T-helper 2 cell (primary cell): ENCODE data around the gene DTX2.
"Not testable (repeated sequence)": the region's sequence is repeated elsewhere in the genome, so short reads cannot be mapped to it uniquely, and the experiment has no call there.

Source experiments
- DNase-seq, 5 experiments: peaks; one replicate each; pipeline versions ENCODE4 v3.0.0 to v3.0.0-alpha.2; 2012 to 2022

The DTX2 gene

DNA sequence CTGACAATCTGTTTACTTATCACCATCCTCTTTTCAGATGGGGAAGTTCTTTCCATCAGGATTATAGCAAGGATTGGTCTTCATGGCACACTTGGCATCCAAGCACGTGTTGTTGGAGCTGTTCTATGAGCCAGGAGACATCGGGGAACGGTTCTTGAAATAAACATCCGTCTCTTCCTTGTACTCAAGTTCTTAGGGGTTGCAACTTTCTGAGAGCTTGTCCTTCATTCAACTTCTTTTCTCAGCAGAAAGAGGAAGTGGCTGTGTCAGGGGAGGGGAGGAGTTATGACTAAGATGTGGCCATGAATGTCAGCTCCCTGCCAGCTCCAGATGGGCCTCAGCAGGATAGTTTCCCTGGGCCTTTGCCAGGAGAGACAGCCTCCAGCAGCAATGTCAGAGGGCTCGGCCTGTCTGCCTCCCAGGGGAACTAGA, 15.9 kb upstream of the DTX2 start:
- peak in 1 of 5 experiments; percentile 50 for DNase-seq

DNA sequence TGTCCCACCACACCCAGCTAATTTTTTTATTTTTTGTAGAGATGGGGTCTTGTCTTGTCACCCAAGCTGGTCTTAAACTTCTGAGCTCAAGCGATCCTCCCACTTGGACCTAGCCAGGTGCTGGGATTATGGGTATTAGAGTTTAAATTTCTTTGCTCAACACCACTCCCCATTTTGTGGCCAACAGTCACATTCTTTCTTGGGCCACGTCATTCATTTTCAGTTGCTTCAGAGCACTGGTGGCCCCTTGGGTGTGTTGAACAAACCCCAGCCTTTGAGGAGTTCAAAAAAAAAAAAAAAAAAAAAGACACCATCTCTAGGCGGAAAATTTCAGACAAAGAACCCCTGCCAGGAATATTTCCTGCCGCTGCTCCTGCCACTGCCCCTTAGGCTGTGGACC, 4.5 kb upstream of the DTX2 start:
- not testable (repeated sequence) for DNase-seq

DNA sequence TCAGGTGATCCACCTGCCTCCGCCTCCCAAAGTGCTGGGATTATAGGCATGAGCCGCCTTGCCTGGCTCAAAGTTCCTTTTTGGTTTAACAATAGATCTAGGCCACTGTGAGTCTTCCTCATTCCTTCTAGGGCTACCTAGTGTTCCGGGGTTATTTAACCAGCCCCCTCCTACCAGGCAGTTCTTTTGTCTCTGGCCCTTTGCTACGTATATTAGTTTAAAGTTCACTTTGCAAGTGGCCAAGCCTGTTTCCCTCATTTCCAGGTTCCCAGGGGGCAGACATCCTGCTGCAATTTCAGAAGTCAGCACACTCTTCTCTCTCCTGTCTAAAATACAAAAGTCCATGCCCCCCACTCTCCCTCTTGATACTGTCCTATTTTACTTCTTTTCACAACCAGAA, 3.0 kb upstream of the DTX2 start:
- not testable (repeated sequence) for DNase-seq

DNA sequence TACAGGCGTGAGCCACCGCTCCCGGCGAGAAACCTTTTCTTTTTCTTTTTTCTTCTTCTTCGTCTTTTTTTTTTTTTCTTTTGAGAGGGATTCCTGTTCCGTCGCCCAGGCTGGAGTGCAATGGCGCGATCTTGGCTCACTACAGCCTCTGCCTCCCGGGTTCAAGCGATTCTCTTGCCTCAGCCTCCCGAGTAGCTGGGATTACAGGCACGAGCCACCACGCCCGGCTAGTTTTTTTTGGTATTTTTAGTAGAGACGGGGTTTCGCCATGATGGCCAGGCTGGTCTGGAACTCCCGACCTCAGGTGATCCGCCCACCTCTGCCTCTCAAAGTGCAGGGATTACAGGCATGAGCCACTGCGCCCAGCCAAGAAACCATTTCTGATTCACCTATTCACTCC, 742 bp upstream of the DTX2 start:
- DNase-seq, result not testable (repeated sequence)

GRCh38 chr7:76462271-76462882, 868 bp downstream of the DTX2 start:
- not testable (repeated sequence) for DNase-seq

DNA sequence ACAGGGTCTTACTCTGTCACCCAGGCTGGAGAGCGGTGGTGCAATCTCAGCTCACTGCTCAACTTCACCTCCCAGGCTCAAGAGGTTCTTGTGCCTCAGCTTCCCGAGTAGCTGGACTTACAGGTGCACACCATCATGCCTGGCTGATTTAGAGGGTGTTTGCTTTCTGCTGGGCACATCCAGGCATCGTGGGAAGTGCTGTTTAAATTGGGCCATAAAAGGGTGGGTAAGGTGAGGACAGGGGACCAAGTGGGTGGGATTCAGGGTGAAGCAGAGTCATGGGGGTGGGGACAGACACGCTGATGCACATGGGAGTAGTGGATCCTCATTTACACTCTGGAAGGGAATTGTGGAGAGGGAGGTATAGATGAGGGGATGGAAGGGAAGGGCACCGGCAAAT, 3.5 kb downstream of the DTX2 start:
- DNase-seq, result not testable (repeated sequence)

DNA sequence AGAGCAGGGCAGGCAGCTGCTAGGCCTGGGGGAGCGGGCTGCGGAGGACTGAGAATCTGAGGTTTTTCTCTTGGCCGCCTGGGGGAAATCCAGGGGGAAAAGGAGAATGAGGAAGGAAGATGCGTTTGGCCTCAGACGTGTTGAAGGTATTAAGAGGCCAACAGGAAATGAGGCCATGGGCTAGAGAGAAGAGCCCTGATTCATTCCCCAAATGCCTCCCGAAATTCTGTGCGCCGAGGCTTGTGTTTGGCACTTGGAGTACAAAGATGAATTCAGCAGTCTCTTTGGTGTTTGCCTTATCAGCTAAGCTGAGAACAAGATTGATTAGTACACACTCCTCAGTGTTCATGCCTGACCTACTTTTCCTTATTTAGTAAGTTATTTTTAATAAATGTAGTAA, 4.4 kb downstream of the DTX2 start:
- DNase-seq, result not testable (repeated sequence)

GRCh38 chr7:76467743-76468404, 6.4 kb downstream of the DTX2 start:
- DNase-seq, result not testable (repeated sequence)

DNA sequence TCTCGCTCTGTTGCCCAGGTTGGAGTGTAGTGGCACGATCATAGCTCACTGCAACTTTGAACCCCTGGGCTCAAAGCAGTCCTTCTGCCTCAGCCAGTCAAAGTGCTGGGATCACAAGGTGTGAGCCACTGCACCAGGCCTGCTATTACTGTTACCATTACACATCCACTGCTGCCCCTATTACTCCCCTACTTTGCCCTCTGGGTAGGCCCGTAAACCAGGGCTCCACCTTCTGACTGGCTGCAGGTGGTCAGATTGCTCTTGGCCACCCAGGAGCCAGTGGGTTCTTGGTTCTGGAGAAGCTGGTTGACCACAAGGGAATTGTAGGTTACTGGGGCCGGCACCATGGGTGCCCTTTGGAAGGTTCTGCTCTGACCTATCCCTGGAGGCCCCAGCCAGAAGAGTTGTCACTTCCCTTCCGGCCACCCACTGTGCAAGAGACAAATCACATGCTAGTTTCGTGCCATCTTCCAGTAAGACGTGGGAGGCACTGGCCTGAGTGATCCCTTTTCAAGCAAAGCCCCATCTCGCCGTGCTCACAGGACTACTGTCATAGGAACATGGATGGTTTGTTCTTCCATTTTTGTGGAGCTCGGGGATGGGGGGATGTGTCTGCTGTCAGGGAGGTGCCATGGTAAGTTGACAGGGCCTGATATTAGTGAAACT, 10.2 kb downstream of the DTX2 start:
- not testable (repeated sequence) for DNase-seq

GRCh38 chr7:76473097-76473496, 11.6 kb downstream of the DTX2 start:
- DNase-seq, result not testable (repeated sequence)

DNA sequence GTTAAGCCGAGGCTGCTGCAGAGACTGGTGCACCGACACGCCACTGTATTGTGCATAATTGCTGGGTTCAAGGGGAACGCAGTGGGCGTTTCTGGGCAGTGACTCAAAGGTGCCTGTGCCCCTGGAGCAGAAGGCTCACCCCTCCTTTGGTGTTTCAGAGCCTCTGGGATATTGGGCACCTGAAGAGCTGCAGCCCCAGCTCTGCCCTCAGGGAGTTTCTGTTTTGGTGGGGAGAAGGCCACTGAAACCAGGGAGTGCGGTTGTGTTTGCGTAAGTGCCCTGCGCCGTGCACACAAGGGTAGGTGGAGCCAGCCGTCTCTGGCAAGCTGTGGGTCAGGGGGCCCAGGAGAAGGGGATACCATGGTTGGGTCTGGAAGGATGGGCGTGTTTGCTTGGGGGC, 14.8 kb downstream of the DTX2 start:
- DNase-seq, result not testable (repeated sequence)

GRCh38 chr7:76476742-76477474, 15.4 kb downstream of the DTX2 start:
- DNase-seq, result not testable (repeated sequence)

- not testable (repeated sequence) for DNase-seq
These were observed 18.1 kb downstream of the DTX2 start for GRCh38 chr7:76479628-76480027.

- not testable (repeated sequence) for DNase-seq
These were observed 19.1 kb downstream of the DTX2 start for GRCh38 chr7:76480403-76481253.

- DNase-seq, result not testable (repeated sequence)
These were observed 21.2 kb downstream of the DTX2 start for GRCh38 chr7:76482660-76483059.

GRCh38 chr7:76483081-76483480, 21.6 kb downstream of the DTX2 start:
- DNase-seq, result not testable (repeated sequence)

DNA sequence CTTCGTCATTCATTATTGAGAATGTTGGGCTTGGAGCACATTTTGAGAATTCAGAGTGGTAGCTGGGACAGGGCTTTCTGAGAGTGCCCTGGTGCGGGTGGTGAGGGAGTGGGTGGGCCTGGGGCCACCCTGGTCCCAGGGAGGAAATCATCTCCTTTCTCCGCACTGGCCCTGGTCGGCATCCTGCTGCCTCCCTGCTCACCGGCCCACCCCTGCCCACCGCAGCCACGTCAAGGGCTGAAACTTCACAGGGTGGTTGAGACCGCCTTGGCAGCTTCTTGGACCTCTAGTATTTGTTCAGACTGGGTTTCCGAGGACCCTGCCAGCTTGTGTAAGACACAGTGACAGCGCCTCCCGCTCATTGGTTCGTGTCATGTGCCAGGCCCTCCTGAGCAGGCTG, 22.9 kb downstream of the DTX2 start:
- DNase-seq, result not testable (repeated sequence)

GRCh38 chr7:76485822-76486610, 24.5 kb downstream of the DTX2 start:
- DNase-seq, result not testable (repeated sequence)

DNA sequence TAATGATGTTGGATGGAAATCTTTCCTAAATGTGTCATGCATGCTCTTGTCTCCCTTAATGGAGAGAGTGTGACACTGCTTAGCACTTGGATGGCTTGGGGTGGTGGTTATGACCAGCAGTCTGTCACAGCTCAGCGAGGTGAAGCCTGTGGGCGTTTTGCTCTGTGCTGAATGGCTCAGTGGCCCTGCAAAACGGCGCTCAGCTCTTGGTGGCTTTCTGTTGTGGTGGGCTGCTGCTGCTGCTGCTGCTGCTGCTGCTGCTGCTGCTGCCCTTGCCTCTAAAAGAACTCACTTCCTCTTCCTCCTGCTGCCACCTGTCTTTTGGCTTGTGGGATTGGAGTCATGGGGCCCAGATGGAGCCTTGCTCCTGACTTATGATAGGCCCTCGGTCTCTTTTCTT, 25.1 kb downstream of the DTX2 start:
- DNase-seq, result peak in 1 of 5 experiments; percentile 49

- not testable (repeated sequence) for DNase-seq
These were observed 26.5 kb downstream of the DTX2 start for GRCh38 chr7:76487969-76488368.

DNA sequence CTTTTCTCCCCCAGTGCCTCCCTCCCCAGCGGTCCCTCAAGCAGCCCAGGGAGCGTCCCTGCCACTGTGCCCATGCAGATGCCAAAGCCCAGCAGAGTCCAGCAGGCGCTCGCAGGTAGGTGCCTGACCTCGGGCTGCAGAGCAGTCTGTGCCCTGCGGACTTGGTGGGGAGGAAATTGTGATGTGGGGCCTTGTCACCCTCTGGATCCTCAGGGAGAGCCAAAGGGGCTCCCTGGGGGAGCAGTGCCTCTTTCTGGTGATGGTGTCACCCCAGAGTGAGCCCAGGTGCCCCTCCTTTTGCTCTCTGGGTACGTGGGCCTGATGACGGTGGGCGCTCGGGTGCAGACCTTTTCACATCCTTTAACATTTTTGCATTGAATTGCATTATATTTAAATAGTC, 30.6 kb downstream of the DTX2 start:
- DNase-seq, result not testable (repeated sequence)
